NCI-H1048 (cell line): ENCODE data around the gene GRM7.

Experiments
- DNase-seq: peaks from one replicate; lab custom pipeline; 2025; lab: John Stamatoyannopoulos, UW

The GRM7 gene

GRCh38 chr3:7657214-7658112 is 796.5 kb downstream of the GRM7 start:
- no peak for DNase-seq

- DNase-seq, result no peak
Measured at GRCh38 chr3:7658294-7658693, 797.4 kb downstream of the GRM7 start.

GRCh38 chr3:7659079-7659478 is 798.2 kb downstream of the GRM7 start:
- DNase-seq, result no peak

- no peak for DNase-seq
Measured at GRCh38 chr3:7663771-7664170, 802.9 kb downstream of the GRM7 start.

GRCh38 chr3:7667774-7668173 is 806.9 kb downstream of the GRM7 start:
- no peak for DNase-seq

- DNase-seq, result no peak
Measured at GRCh38 chr3:7669641-7670040, 808.7 kb downstream of the GRM7 start.

GRCh38 chr3:7678521-7678920 is 817.6 kb downstream of the GRM7 start:
- no peak for DNase-seq

- DNase-seq, result no peak
Measured at GRCh38 chr3:7682822-7683229, 821.9 kb downstream of the GRM7 start.

GRCh38 chr3:7683426-7683825 is 822.5 kb downstream of the GRM7 start:
- DNase-seq, result no peak

- DNase-seq, result no peak
Measured at GRCh38 chr3:7684182-7684715, 823.3 kb downstream of the GRM7 start.

GRCh38 chr3:7687428-7688147 is 826.7 kb downstream of the GRM7 start:
- no peak for DNase-seq

GRCh38 chr3:7692866-7693265 is 832.0 kb downstream of the GRM7 start:
- no peak for DNase-seq

GRCh38 chr3:7693976-7694375 is 833.1 kb downstream of the GRM7 start:
- DNase-seq, result no peak

GRCh38 chr3:7695049-7695448 is 834.1 kb downstream of the GRM7 start:
- no peak for DNase-seq

GRCh38 chr3:7696320-7696719 is 835.4 kb downstream of the GRM7 start:
- no peak for DNase-seq

- DNase-seq, result no peak
Measured at GRCh38 chr3:7697548-7697947, 836.6 kb downstream of the GRM7 start.

GRCh38 chr3:7700539-7700938 is 839.6 kb downstream of the GRM7 start:
- no peak for DNase-seq

GRCh38 chr3:7700977-7701376 is 840.1 kb downstream of the GRM7 start:
- no peak for DNase-seq

GRCh38 chr3:7707187-7707586 is 846.3 kb downstream of the GRM7 start:
- DNase-seq, result no peak

GRCh38 chr3:7709376-7710082 is 848.6 kb downstream of the GRM7 start:
- DNase-seq, result no peak

GRCh38 chr3:7710284-7710683 is 849.4 kb downstream of the GRM7 start:
- DNase-seq, result no peak

GRCh38 chr3:7713724-7714123 is 852.8 kb downstream of the GRM7 start:
- no peak for DNase-seq
